Common myeloid progenitor, CD34-positive (primary cell): ENCODE data around the gene RPRD1B.

Source experiments
- CTCF ChIA-PET: fragments of 350-600 bp; sonication (Branson Sonifier 250); formaldehyde crosslinking; loops from one replicate; lab custom pipeline; 2021; ENCODE audit warnings: antibody characterized with exemption; lab: Charles Lee
- POLR2A ChIA-PET: fragments of 350-600 bp; sonication (Branson Sonifier 250); formaldehyde crosslinking; loops from one replicate; lab custom pipeline; 2021; ENCODE audit warnings: antibody characterized with exemption; lab: Charles Lee
- DNase-seq, 3 donors: peaks; one replicate each; pipeline versions ENCODE4 v3.0.0 to v3.0.0-alpha.2; 2013
- H3K27ac ChIP-seq, 2 experiments: 1 replicate in 1 of 2; 2 replicates in 1 of 2; pipeline ENCODE4 v1.7.0; 2013; ENCODE audit warnings: inconsistent platforms in 2 of 2, low read length in 2 of 2, mild to moderate bottlenecking in 2 of 2, low read depth in 1 of 2, moderate library complexity in 1 of 2; ENCODE audit not compliant: severe bottlenecking in 2 of 2, insufficient read depth in 1 of 2, poor library complexity in 1 of 2
- H3K27me3 ChIP-seq, 5 experiments: replicated peaks in 2 of 5; 1 replicate in 3 of 5; 2 replicates in 2 of 5; pipeline versions ENCODE4 v1.6.1 to v1.7.0; 2013; ENCODE audit warnings: low read length in 4 of 5, mild to moderate bottlenecking in 2 of 5, moderate library complexity in 2 of 5, inconsistent platforms in 1 of 5; ENCODE audit not compliant: insufficient read depth in 5 of 5, control insufficient read depth in 4 of 5
- H3K36me3 ChIP-seq, 4 experiments: 1 replicate in 2 of 4; 2 replicates in 2 of 4; pipeline versions ENCODE4 v1.6.1 to v1.7.0; 2013; ENCODE audit warnings: low read length in 3 of 4, control low read depth in 1 of 4, mild to moderate bottlenecking in 1 of 4; ENCODE audit not compliant: control insufficient read depth in 4 of 4, insufficient read depth in 4 of 4
- H3K4me1 ChIP-seq, 4 experiments: 1 replicate in 3 of 4; 2 replicates in 1 of 4; pipeline versions ENCODE4 v1.6.1 to v1.7.1; 2013; ENCODE audit warnings: low read length in 3 of 4, mild to moderate bottlenecking in 3 of 4, control low read depth in 1 of 4, inconsistent platforms in 1 of 4, moderate library complexity in 1 of 4; ENCODE audit not compliant: control insufficient read depth in 4 of 4, insufficient read depth in 4 of 4; ENCODE audit errors: control extremely low read depth in 1 of 4
- H3K4me3 ChIP-seq, 7 experiments: 1 replicate in 4 of 7; 2 replicates in 3 of 7; pipeline versions ENCODE4 v1.5.1 to v1.7.0; 2013; ENCODE audit warnings: mild to moderate bottlenecking in 7 of 7, low read length in 6 of 7, moderate library complexity in 6 of 7, inconsistent platforms in 2 of 7, low read depth in 2 of 7, control low read depth in 1 of 7; ENCODE audit not compliant: insufficient read depth in 4 of 7, control insufficient read depth in 1 of 7; ENCODE audit errors: extremely low read depth in 1 of 7
- H3K9me3 ChIP-seq, 5 experiments: 1 replicate in 4 of 5; 2 replicates in 1 of 5; pipeline versions ENCODE4 v1.6.1 to v1.7.1; 2013; ENCODE audit warnings: low read length in 4 of 5, mild to moderate bottlenecking in 2 of 5, inconsistent platforms in 1 of 5, low read depth in 1 of 5, moderate library complexity in 1 of 5; ENCODE audit not compliant: control insufficient read depth in 4 of 5, insufficient read depth in 2 of 5; ENCODE audit errors: control extremely low read depth in 1 of 5
- WGBS: methylation state at CpG from one replicate; pipeline ENCODE4 v1.1.5; 2013; ENCODE audit not compliant: insufficient coverage; 5-methylcytosine and 5-hydroxymethylcytosine counted together

RPRD1B gene

DNA sequence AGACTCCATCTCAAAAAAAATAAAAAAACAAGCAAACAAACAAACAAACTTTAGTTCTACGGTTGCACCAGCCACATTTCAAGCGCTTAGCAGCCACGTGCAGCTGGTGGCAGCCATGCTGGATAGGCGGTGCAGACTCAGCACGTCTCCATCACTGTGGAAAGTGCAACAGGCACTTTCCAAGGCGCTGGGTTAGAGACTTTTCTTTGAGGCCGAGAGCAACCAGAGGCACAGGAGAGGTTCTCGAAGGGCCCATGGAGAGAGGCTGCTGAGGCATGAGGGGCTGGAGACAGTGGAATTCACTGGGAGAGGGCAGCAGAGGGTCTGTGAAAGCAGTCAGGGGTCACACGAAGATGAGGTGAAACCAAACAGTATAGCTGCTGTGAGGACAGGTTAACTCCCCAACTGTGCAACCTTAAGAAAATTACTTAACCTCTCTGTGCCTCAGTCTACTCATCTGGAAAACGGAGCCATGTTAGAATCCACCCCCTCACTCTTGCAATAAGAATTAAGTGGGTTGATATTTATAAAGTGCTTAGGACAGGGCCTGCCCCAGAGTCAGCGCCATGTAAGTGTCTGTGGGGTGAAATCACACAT, 104.0 kb downstream of the RPRD1B start:
- Histone ChIP-seq H3K27me3 (peaks cover 0 to 2% (median 0%) of the 10 kb centered on the region in 5 experiments), H3K4me3 (no peak overlapping the region), H3K27ac (no peak overlapping the region), H3K4me1 (peaks cover 0 to 17% (median 14%) of the 10 kb centered on the region in 4 experiments), H3K36me3 (no peaks in the 10 kb centered on the region), H3K9me3 (no peaks in the 10 kb centered on the region)
- ChIA-PET POLR2A (no interaction called here), CTCF (interaction anchor here (1.1 kb wide), 1 partner anchor 56 kb away, joined by 3 read pairs; no protein-coding TSS in a partner anchor)
- no peak for DNase-seq
- 93% methylated on average over 2 of the region's 11 CpGs for WGBS

GRCh38 chr20:38138086-38138778, 104.7 kb downstream of the RPRD1B start:
- 95% methylated on average over 14 of the region's 15 CpGs for WGBS
- CTCF ChIA-PET: interaction anchor here (1.1 kb wide), 1 partner anchor 56 kb away, joined by 3 read pairs; no protein-coding TSS in a partner anchor
- no peaks in the 10 kb centered on the region for H3K36me3 ChIP-seq
- no peaks in the 10 kb centered on the region for H3K9me3 ChIP-seq
- DNase-seq: no peak
- no peak overlapping the region for H3K27ac ChIP-seq
- peaks cover 0 to 18% (median 14%) of the 10 kb centered on the region in 4 experiments for H3K4me1 ChIP-seq
- peaks cover 0 to 2% (median 0%) of the 10 kb centered on the region in 5 experiments for H3K27me3 ChIP-seq
- POLR2A ChIA-PET: interaction anchor here (0.5 kb wide), 1 partner anchor 19 kb away, joined by 3 read pairs; no protein-coding TSS in a partner anchor
- no peak overlapping the region for H3K4me3 ChIP-seq

DNA sequence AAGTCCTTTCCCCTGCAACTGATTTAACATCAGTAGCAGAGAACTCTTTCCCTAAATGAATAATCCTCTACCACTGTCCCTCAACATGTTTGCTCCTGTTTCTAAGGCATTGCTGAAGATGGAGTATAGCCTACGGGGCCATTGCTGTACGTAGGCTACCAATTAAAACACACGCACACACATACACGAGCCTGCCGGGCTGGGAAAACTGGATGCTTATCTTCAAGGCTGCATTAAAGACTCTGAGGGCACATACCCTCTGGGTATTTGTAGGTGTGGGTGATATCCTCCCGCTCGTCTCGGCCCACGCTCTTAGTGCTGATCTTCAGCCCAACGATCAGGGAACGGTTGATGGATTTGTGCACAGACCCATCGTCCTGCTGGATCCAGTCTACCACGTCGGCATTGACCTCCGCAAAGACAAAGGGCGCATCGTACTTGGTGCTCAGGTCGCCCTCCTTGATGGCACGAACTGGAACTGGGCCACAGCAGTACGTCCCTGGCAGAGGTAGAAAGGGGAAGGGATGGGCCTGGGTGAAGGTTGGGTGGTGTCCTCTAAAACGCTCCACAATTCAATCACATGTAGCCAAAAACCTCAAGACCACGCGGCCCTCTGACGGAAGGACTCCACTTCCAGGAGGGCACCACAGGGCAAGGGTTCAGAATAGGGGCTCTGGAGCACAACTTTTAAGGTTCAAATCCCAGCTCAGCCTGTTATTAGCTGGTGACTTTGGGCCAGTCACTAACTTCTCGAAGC, 105.8 kb downstream of the RPRD1B start:
- Histone ChIP-seq H3K27me3 (peaks cover 0 to 2% (median 0%) of the 10 kb centered on the region in 5 experiments), H3K27ac (no peak overlapping the region), H3K9me3 (no peaks in the 10 kb centered on the region), H3K4me3 (no peak overlapping the region), H3K4me1 (peaks cover 0 to 25% (median 19%) of the 10 kb centered on the region in 4 experiments), H3K36me3 (no peaks in the 10 kb centered on the region)
- DNase-seq: no peak
- WGBS: 99% methylated on average over 16 of the region's 25 CpGs
- ChIA-PET POLR2A (no interaction called here), CTCF (no interaction called here)

- ChIA-PET CTCF (interaction anchor here (1.5 kb wide), 1 partner anchor 25 kb away, joined by 3 read pairs; no protein-coding TSS in a partner anchor), POLR2A (no interaction called here)
- Histone ChIP-seq H3K36me3 (no peaks in the 10 kb centered on the region), H3K27me3 (peaks cover 0 to 2% (median 0%) of the 10 kb centered on the region in 5 experiments), H3K4me3 (no peak overlapping the region), H3K9me3 (no peaks in the 10 kb centered on the region), H3K27ac (no peak overlapping the region), H3K4me1 (peaks cover 0 to 25% (median 11%) of the 10 kb centered on the region in 4 experiments)
- 98% methylated on average over 8 of the region's 12 CpGs for WGBS
- DNase-seq: peak in 2 of 3 donors; percentile 33 to 49
These were observed 106.6 kb downstream of the RPRD1B start for GRCh38 chr20:38139977-38140753.

GRCh38 chr20:38141204-38141888, 107.8 kb downstream of the RPRD1B start:
- ChIA-PET CTCF (interaction anchor here (1.1 to 1.5 kb wide), 2 partner anchors 16 to 27 kb away, joined by 3 read pairs; no protein-coding TSS in a partner anchor), POLR2A (no interaction called here)
- Histone ChIP-seq H3K36me3 (no peaks in the 10 kb centered on the region), H3K9me3 (no peaks in the 10 kb centered on the region), H3K4me3 (no peak overlapping the region), H3K4me1 (peaks cover 0 to 20% (median 10%) of the 10 kb centered on the region in 4 experiments), H3K27ac (no peak overlapping the region), H3K27me3 (peaks cover 0 to 2% (median 0%) of the 10 kb centered on the region in 5 experiments)
- no peak for DNase-seq
- 95% methylated on average over 23 of the region's 23 CpGs for WGBS
